Right lobe of liver (tissue), 6 donors: ENCODE results near the gene AGPAT1. TPM values are rescaled to one million over a fixed set of nuclear protein-coding genes. Genes with fewer than 3 reads are reported as not detected.
A peak's percentile ranks its signal among the peaks of the same experiment; 100 is the strongest.

Source experiments
- ATAC-seq, 4 donors: fragments of 200-7000 bp; cut with Tn5 transposase; one replicate each; pipeline ENCODE4 v1.9.1; 2020; ENCODE audit warnings: mild to moderate bottlenecking in 4 of 4, moderate library complexity in 4 of 4
- DNase-seq, 3 donors: peaks; one replicate each; pipeline ENCODE4 v3.0.0-alpha.2; 2020
- H3K27ac ChIP-seq, 3 donors: fragments of 200-600 bp; one replicate each; pipeline ENCODE4 v1.8.0; 2022
- H3K27me3 ChIP-seq, 2 donors: fragments of 200-600 bp; one replicate each; pipeline ENCODE4 v1.8.0; 2022
- H3K36me3 ChIP-seq, 4 donors: fragments of 200-600 bp; sonication (generic) in 1 of 4; one replicate each; pipeline versions ENCODE4 v1.5.1 to v1.8.0; 2017 to 2022; ENCODE audit warnings: control low read depth in 1 of 4
- H3K4me1 ChIP-seq, 4 donors: fragments of 200-600 bp; sonication (generic) in 1 of 4; one replicate each; pipeline versions ENCODE4 v1.5.1 to v1.8.0; 2017 to 2022; ENCODE audit warnings: control low read depth in 1 of 4
- H3K4me3 ChIP-seq, 3 donors: fragments of 200-600 bp; one replicate each; pipeline ENCODE4 v1.8.0; 2022
- H3K9me3 ChIP-seq, 4 donors: fragments of 200-600 bp; sonication (generic) in 1 of 4; one replicate each; pipeline versions ENCODE4 v1.5.1 to v1.8.0; 2017 to 2022; ENCODE audit warnings: control low read depth in 1 of 4
- POLR2A ChIP-seq: fragments of 450-650 bp; IDR thresholded peaks from one replicate; pipeline ENCODE4 v1.6.1; 2017; ENCODE audit warnings: antibody characterized with exemption, mild to moderate bottlenecking
- WGBS: methylation state at CpG from one replicate; pipeline ENCODE4 v1.1.6; 2018; ENCODE audit warnings: low coverage, low lambda C conversion rate; ENCODE audit not compliant: insufficient coverage; ENCODE audit errors: missing lambda C conversion rate; 5-methylcytosine and 5-hydroxymethylcytosine counted together
- intact Hi-C, 2 donors: fragments of 100-400 bp; cut with DNase I; formaldehyde crosslinking; loops; one replicate each; pipeline versions ENCODE4 v1.11.2 to v1.14.1; 2022
- microRNA-seq, 2 donors: library from miRNA; unstranded; fragments of <30 nt; microRNA quantifications; one replicate each; pipeline ENCODE4, GENCODE V29; 2019 to 2020
- small RNA-seq, 2 experiments: library from RNA; depleted of rRNA; stranded (forward); fragments of <200 nt; gene quantifications; one replicate each; pipeline ENCODE3, GENCODE V24; 2016
- total RNA-seq, 6 experiments: library from RNA; depleted of rRNA in 2 of 6; stranded (reverse); fragments of >200 nt in 2 of 6; fragmentation: NEBNext Ultra II Directional in 3 of 6; extraction: Animal tissue kit (Norgen Biotek cat#: 25700) in 3 of 6; gene quantifications; one replicate each; pipeline versions ENCODE4 v1.1.0 to v1.2.4, GENCODE V29; 2016 to 2023
- TF ChIP-seq, protein P1 (sequence below), 4 donors: fragments of 200-600 bp in 3 of 4; fragments of 450-650 bp in 1 of 4; IDR thresholded peaks; one replicate each; pipeline versions ENCODE4 v1.5.1 to v1.8.0; 2016 to 2022; ENCODE audit warnings: antibody characterized with exemption in 4 of 4, mild to moderate bottlenecking in 2 of 4
- donor health status: DM: no; HTN: yes; CAD: no.
- donor health status: DM: no; HTN: no; CAD: no.
- donor health status: DM: no; HTN: no; CAD: no.
- donor health status: DM: no; HTN: yes; CAD: no.
- donor health status: DM: no; HTN: yes; CAD: no.

The AGPAT1 gene
- total RNA-seq, 6 experiments from 2014 or later = 23.5 to 36.9 (median 31.6) TPM

DNA sequence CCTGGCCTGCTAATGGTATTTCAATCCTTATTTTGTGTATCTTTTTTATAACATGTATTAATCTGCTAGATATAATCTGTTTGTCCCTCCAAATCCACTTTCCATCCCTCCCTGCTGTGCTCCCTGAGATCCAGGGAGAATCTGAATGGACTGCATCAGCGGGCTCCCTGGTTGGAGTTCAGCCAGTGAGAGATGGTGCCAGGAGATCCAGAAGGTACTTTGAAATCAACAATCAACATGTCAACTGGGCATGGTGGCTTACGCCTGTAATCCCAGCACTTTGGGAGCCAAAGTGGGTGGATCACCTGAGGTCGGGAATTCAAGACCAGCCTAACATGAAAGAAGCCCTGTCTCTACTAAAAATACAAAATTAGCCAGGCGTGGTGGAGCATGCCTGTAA is 52.2 kb downstream of the AGPAT1 start:
- Histone ChIP-seq H3K4me3 (no peak overlapping the region), H3K27me3 (no peaks in the 10 kb centered on the region), H3K4me1 (peaks cover 0 to 28% (median 12%) of the 10 kb centered on the region in 4 donors), H3K36me3 (peaks cover 0 to 57% (median 20%) of the 10 kb centered on the region in 4 donors), H3K27ac (no peak overlapping the region), H3K9me3 (no peaks in the 10 kb centered on the region)
- TF ChIP-seq POLR2A = no peak
- TF ChIP-seq, protein P1, sequence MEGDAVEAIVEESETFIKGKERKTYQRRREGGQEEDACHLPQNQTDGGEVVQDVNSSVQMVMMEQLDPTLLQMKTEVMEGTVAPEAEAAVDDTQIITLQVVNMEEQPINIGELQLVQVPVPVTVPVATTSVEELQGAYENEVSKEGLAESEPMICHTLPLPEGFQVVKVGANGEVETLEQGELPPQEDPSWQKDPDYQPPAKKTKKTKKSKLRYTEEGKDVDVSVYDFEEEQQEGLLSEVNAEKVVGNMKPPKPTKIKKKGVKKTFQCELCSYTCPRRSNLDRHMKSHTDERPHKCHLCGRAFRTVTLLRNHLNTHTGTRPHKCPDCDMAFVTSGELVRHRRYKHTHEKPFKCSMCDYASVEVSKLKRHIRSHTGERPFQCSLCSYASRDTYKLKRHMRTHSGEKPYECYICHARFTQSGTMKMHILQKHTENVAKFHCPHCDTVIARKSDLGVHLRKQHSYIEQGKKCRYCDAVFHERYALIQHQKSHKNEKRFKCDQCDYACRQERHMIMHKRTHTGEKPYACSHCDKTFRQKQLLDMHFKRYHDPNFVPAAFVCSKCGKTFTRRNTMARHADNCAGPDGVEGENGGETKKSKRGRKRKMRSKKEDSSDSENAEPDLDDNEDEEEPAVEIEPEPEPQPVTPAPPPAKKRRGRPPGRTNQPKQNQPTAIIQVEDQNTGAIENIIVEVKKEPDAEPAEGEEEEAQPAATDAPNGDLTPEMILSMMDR (IDR thresholded peaks at IDR 0.05) = no peak
- ATAC-seq (no peak), DNase-seq (no peak)
- intact Hi-C loops = no loop called here
- 47% methylated on average over 4 of the region's 4 CpGs for WGBS

DNA sequence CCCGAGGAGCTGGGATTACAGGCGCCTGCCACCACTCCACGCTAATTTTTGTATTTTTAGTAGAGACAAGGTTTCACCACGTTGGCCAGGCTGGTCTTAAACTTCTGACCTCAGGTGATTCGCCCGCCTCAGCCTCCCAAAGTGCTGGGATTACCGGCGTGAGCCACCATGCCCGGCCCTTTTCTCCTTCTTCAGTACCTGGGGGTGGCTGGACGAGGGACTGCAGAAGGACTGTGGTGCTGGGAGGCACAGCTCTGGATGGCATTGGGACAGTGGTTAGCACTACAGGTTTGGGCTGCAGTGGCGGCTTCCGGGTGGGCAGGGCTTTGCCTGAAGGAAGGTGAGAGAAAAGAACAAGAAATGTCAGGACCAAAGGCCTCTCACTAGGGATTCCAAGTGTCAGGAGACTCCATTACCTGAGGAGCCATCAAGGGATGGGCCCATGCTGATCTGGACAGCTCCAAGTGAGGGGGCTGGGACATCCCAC is 55.3 kb downstream of the AGPAT1 start:
- peaks cover 0 to 11% (median 5%) of the 10 kb centered on the region in 4 donors for H3K4me1 ChIP-seq
- DNase-seq (no peak), ATAC-seq (no peak)
- H3K9me3 ChIP-seq = no peaks in the 10 kb centered on the region
- H3K27me3 ChIP-seq = no peaks in the 10 kb centered on the region
- TF ChIP-seq, protein P1 (IDR thresholded peaks at IDR 0.05) = no peak
- no peak for TF ChIP-seq POLR2A
- H3K27ac ChIP-seq = no peak overlapping the region
- no peak overlapping the region for H3K4me3 ChIP-seq
- H3K36me3 ChIP-seq = peaks cover 2 to 79% (median 35%) of the 10 kb centered on the region in 4 donors
- intact Hi-C loops = no loop called here
- 90% methylated on average over 10 of the region's 12 CpGs for WGBS

DNA sequence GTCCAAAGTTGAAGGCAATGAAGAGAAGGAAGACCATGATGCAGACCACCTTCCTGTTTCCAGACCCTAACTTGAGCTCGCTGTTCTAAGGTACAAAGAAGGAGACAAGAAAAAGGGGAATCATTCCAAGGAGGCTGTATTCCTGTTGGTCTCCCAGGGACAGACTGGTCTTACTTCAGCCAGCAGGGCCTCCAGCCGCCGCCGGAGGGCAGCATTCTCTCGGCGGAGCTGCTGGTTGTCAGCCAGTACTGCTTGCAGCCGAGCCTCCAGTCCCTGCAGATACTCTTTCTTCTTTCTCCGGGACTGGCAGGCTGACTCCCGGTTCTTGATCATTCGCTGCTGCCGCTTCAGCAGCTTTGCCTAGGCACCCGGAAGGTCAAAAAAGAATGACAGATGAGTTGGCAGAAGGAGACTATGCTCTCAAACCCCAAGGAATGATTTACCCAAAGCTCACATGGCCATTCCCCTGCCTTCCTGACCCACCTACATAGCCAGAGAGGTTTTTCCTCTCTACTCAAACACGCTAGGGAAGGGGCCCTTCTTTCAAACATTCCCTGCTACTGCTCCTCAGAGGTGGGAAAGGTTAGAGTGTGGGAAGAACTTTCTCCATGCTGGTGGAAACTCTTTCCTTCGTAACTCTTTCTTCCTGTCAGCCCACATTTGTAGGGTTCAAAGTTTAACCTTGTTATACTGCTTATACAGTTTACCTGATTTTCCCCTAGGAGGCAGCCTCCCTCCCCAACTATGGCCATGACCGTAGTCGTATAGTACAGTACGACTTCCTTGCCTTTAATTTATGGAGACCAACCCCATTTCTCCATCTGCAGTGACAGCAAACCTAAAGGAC is 56.9 kb downstream of the AGPAT1 start:
- H3K27me3 ChIP-seq = no peaks in the 10 kb centered on the region
- 16% methylated on average over 12 of the region's 17 CpGs for WGBS
- peak; percentile 85 to 89 (median 87) for DNase-seq
- H3K27ac ChIP-seq = peak overlapping the region in 2 of 3 donors; percentile 2 to 54
- ATAC-seq = peak; percentile 91 to 96 (median 92)
- TF ChIP-seq, protein P1 (IDR thresholded peaks at IDR 0.05) = peak; percentile 86 to 97 (median 94)
- no peak for TF ChIP-seq POLR2A
- peaks cover 0 to 11% (median 5%) of the 10 kb centered on the region in 4 donors for H3K4me1 ChIP-seq
- peak overlapping the region in 2 of 3 donors; percentile 9 to 28 for H3K4me3 ChIP-seq
- H3K36me3 ChIP-seq = peaks cover 2 to 62% (median 32%) of the 10 kb centered on the region in 4 donors
- intact Hi-C loops = loop anchor here (5.0 kb wide), 2 partner anchors 33 to 38 kb away; partner anchors contain the start of genes PPT2 (in 1 of the 2) and PRRT1 (in 1 of the 2)
- H3K9me3 ChIP-seq = no peaks in the 10 kb centered on the region

Small RNA genes lying within 50 kb of the gene (microRNA-seq; reads per million reads assigned to microRNA genes)
- gene MIR6721 (0.58 to 1.3 reads per million in 2 donors), gene MIR6833 (0.87 to 1.3 reads per million in 2 donors)

Small RNA genes lying within 50 kb of the gene (small RNA-seq; reads per million reads assigned to genes)
- gene AL662884.1 = 0 reads per million in 2 experiments
- 0 reads per million in 2 experiments for gene MIR6833

Other genes with a start within 250 kb of the AGPAT1 start
- 100 to 1,000 TPM; 309 to 739 (median 533) TPM for gene C2, start 248.4 kb downstream of the AGPAT1 start, total RNA-seq
- gene CFB, start 230.0 kb downstream of the AGPAT1 start, total RNA-seq = 1,000 to 10,000 TPM; 1,939 to 4,112 (median 3,131) TPM
- gene NELFE, start 217.1 kb downstream of the AGPAT1 start, total RNA-seq = 10 to 100 TPM in 5 of 6 experiments, 1 to 10 TPM in 1; 9.3 to 33.8 (median 18.3) TPM
- 10 to 100 TPM; 26.3 to 73.1 (median 47.1) TPM for gene SKIC2, start 216.9 kb downstream of the AGPAT1 start, total RNA-seq
- gene DXO, start 203.9 kb downstream of the AGPAT1 start, total RNA-seq = 10 to 100 TPM in 5 of 6 experiments, 1 to 10 TPM in 1; 9.8 to 14.6 (median 12.1) TPM
- gene C4A, start 194.0 kb downstream of the AGPAT1 start, total RNA-seq = 1,000 to 10,000 TPM; 1,495 to 2,818 (median 2,205) TPM
- 1,000 to 10,000 TPM; 1,420 to 2,805 (median 2,265) TPM for gene C4B, start 161.3 kb downstream of the AGPAT1 start, total RNA-seq
- 10 to 100 TPM in 3 of 6 experiments, 1 to 10 TPM in 3; 5.7 to 60.7 (median 14.0) TPM for gene CYP21A2, start 137.7 kb downstream of the AGPAT1 start, total RNA-seq
- gene TNXB, start 66.7 kb downstream of the AGPAT1 start, total RNA-seq = 10 to 100 TPM in 3 of 6 experiments, 1 to 10 TPM in 3; 7.2 to 28.3 (median 10.3) TPM
- 10 to 100 TPM; 15.2 to 35.5 (median 33.2) TPM for gene ATF6B, start 47.8 kb downstream of the AGPAT1 start, total RNA-seq
- 1 to 10 TPM; 1.5 to 2.7 (median 2.2) TPM for gene FKBPL, start 45.8 kb downstream of the AGPAT1 start, total RNA-seq
- under 1 TPM in 4 of 6 experiments, not detected in 2; 0.13 to 0.29 (median 0.24) TPM for gene PRRT1, start 24.1 kb downstream of the AGPAT1 start, total RNA-seq
- 10 to 100 TPM in 2 of 6 experiments, 1 to 10 TPM in 4; 6.4 to 16.0 (median 8.9) TPM for gene PPT2, start 21.9 kb downstream of the AGPAT1 start, total RNA-seq
- 1 to 10 TPM; 1.4 to 6.0 (median 4.2) TPM for gene EGFL8, start 11.5 kb downstream of the AGPAT1 start, total RNA-seq
- gene RNF5, start 2.3 kb upstream of the AGPAT1 start, total RNA-seq = 10 to 100 TPM; 50.5 to 90.4 (median 60.9) TPM
- 1 to 10 TPM in 4 of 6 experiments, under 1 TPM in 2; 0.81 to 3.4 (median 1.8) TPM for gene AGER, start 8.2 kb upstream of the AGPAT1 start, total RNA-seq
- gene PBX2, start 14.1 kb upstream of the AGPAT1 start, total RNA-seq = 10 to 100 TPM; 15.5 to 29.5 (median 24.3) TPM
- gene GPSM3, start 16.6 kb upstream of the AGPAT1 start, total RNA-seq = 1 to 10 TPM; 3.7 to 9.2 (median 5.7) TPM
- gene NOTCH4, start 48.0 kb upstream of the AGPAT1 start, total RNA-seq = 10 to 100 TPM in 2 of 6 experiments, 1 to 10 TPM in 4; 6.6 to 16.5 (median 8.9) TPM
- not detected for gene TSBP1, start 195.8 kb upstream of the AGPAT1 start, total RNA-seq
- not detected for gene BTNL2, start 231.1 kb upstream of the AGPAT1 start, total RNA-seq